ENCODE measurements around the gene PDE11A. TPM values are rescaled to one million over a fixed set of nuclear protein-coding genes. Genes with fewer than 3 reads are reported as not detected.

PDE11A gene
- total RNA-seq, 1 experiment from 2014 or later: 0.13 TPM

GRCh38 chr2:177679611-177680605 is 392.7 kb downstream of the PDE11A start:
- DNase-seq: no peak
- Histone ChIP-seq H3K9me3 (no peaks in the 10 kb centered on the region), H3K36me3 (no peaks in the 10 kb centered on the region), H3K4me3 (no peak overlapping the region), H3K27me3 (peaks cover 3% of the 10 kb centered on the region; the same call in 1 of the 2 replicates)

- Histone ChIP-seq H3K27me3 (peaks cover 3% of the 10 kb centered on the region; the same call in 1 of the 2 replicates), H3K36me3 (no peaks in the 10 kb centered on the region), H3K4me3 (no peak overlapping the region), H3K9me3 (no peaks in the 10 kb centered on the region)
- no peak for DNase-seq
Observed at GRCh38 chr2:177678939-177679338, 393.6 kb downstream of the PDE11A start.

GRCh38 chr2:177676636-177677035 is 395.9 kb downstream of the PDE11A start:
- DNase-seq: no peak

GRCh38 chr2:177675825-177676224 is 396.8 kb downstream of the PDE11A start:
- Histone ChIP-seq H3K9me3 (no peaks in the 10 kb centered on the region), H3K4me3 (no peak overlapping the region), H3K36me3 (no peaks in the 10 kb centered on the region), H3K27me3 (peaks cover 3% of the 10 kb centered on the region; the same call in 1 of the 2 replicates)
- no peak for DNase-seq

More at GRCh38 chr2:177676636-177677035, 395.9 kb downstream of the PDE11A start:
- Histone ChIP-seq H3K9me3 (no peaks in the 10 kb centered on the region), H3K27me3 (peaks cover 3% of the 10 kb centered on the region; the same call in 1 of the 2 replicates), H3K4me3 (no peak overlapping the region), H3K36me3 (no peaks in the 10 kb centered on the region)

- DNase-seq: no peak
- Histone ChIP-seq H3K36me3 (no peaks in the 10 kb centered on the region), H3K4me3 (no peak overlapping the region), H3K27me3 (peaks cover 3% of the 10 kb centered on the region; the same call in 1 of the 2 replicates), H3K9me3 (no peaks in the 10 kb centered on the region)
Observed at GRCh38 chr2:177675350-177675821, 397.2 kb downstream of the PDE11A start.

- Histone ChIP-seq H3K36me3 (no peaks in the 10 kb centered on the region), H3K9me3 (no peaks in the 10 kb centered on the region), H3K27me3 (peaks cover 3% of the 10 kb centered on the region; the same call in 1 of the 2 replicates), H3K4me3 (no peak overlapping the region)
- DNase-seq: no peak
Observed at GRCh38 chr2:177673602-177674595, 398.7 kb downstream of the PDE11A start.

- Histone ChIP-seq H3K36me3 (no peaks in the 10 kb centered on the region), H3K27me3 (no peaks in the 10 kb centered on the region), H3K9me3 (no peaks in the 10 kb centered on the region), H3K4me3 (no peak overlapping the region)
- no peak for DNase-seq
Observed at GRCh38 chr2:177671662-177672061, 400.9 kb downstream of the PDE11A start.

GRCh38 chr2:177670791-177671535 is 401.6 kb downstream of the PDE11A start:
- DNase-seq: no peak
- Histone ChIP-seq H3K27me3 (no peaks in the 10 kb centered on the region), H3K9me3 (no peaks in the 10 kb centered on the region), H3K4me3 (no peak overlapping the region), H3K36me3 (no peaks in the 10 kb centered on the region)

GRCh38 chr2:177669625-177670330 is 402.8 kb downstream of the PDE11A start:
- Histone ChIP-seq H3K27me3 (no peaks in the 10 kb centered on the region), H3K36me3 (no peaks in the 10 kb centered on the region), H3K4me3 (no peak overlapping the region), H3K9me3 (no peaks in the 10 kb centered on the region)
- no peak for DNase-seq

GRCh38 chr2:177669201-177669600 is 403.4 kb downstream of the PDE11A start:
- no peak for DNase-seq
- H3K36me3 ChIP-seq: no peaks in the 10 kb centered on the region
- H3K27me3 ChIP-seq: no peaks in the 10 kb centered on the region
- H3K4me3 ChIP-seq: no peak overlapping the region
- H3K9me3 ChIP-seq: no peaks in the 10 kb centered on the region

GRCh38 chr2:177668617-177669016 is 404.0 kb downstream of the PDE11A start:
- no peaks in the 10 kb centered on the region for H3K9me3 ChIP-seq
- H3K27me3 ChIP-seq: no peaks in the 10 kb centered on the region
- DNase-seq: no peak
- no peak overlapping the region for H3K4me3 ChIP-seq
- no peaks in the 10 kb centered on the region for H3K36me3 ChIP-seq

- Histone ChIP-seq H3K36me3 (no peaks in the 10 kb centered on the region), H3K9me3 (no peaks in the 10 kb centered on the region), H3K27me3 (no peaks in the 10 kb centered on the region), H3K4me3 (no peak overlapping the region)
- peak; percentile 5 for DNase-seq
Observed at GRCh38 chr2:177667626-177668025, 405.0 kb downstream of the PDE11A start.

- no peak overlapping the region for H3K4me3 ChIP-seq
- H3K27me3 ChIP-seq: no peaks in the 10 kb centered on the region; the same call in 1 of the 2 replicates
- H3K36me3 ChIP-seq: no peaks in the 10 kb centered on the region
- H3K9me3 ChIP-seq: no peaks in the 10 kb centered on the region
- DNase-seq: no peak
Observed at GRCh38 chr2:177666408-177666807, 406.2 kb downstream of the PDE11A start.

GRCh38 chr2:177665948-177666347 is 406.6 kb downstream of the PDE11A start:
- no peaks in the 10 kb centered on the region for H3K9me3 ChIP-seq
- H3K36me3 ChIP-seq: no peaks in the 10 kb centered on the region
- DNase-seq: no peak
- H3K4me3 ChIP-seq: no peak overlapping the region
- no peaks in the 10 kb centered on the region; the same call in 1 of the 2 replicates for H3K27me3 ChIP-seq

GRCh38 chr2:177665328-177665727 is 407.2 kb downstream of the PDE11A start:
- Histone ChIP-seq H3K4me3 (no peak overlapping the region), H3K36me3 (no peaks in the 10 kb centered on the region), H3K27me3 (no peaks in the 10 kb centered on the region; the same call in 1 of the 2 replicates), H3K9me3 (no peaks in the 10 kb centered on the region)
- DNase-seq: no peak
